Tibial artery (tissue), 4 donors: ENCODE data around the gene LGR5.

Source experiments
- DNase-seq, 2 donors: peaks; one replicate each; pipeline ENCODE4 v3.0.0-alpha.2; 2019
- H3K27ac ChIP-seq, 2 donors: fragments of 200-600 bp; sonication (generic) in 1 of 2; 1 replicate in 1 of 2; 2 replicates in 1 of 2; pipeline ENCODE4 v1.5.1; 2018 to 2019; ENCODE audit warnings: mild to moderate bottlenecking in 1 of 2
- H3K27me3 ChIP-seq, 2 donors: fragments of 200-600 bp; sonication (generic) in 1 of 2; one replicate each; pipeline versions ENCODE4 v1.5.1 to v1.6.0; 2016 to 2019
- H3K36me3 ChIP-seq, 3 donors: fragments of 200-600 bp; sonication (generic) in 2 of 3; one replicate each; pipeline ENCODE4 v1.5.1; 2016 to 2019; ENCODE audit warnings: mild to moderate bottlenecking in 2 of 3
- H3K4me1 ChIP-seq, 4 donors: fragments of 200-600 bp; sonication (generic) in 2 of 4; 1 replicate in 3 of 4; 2 replicates in 1 of 4; pipeline ENCODE4 v1.5.1; 2016 to 2019
- H3K4me3 ChIP-seq, 2 donors: fragments of 200-600 bp; sonication (generic) in 1 of 2; 1 replicate in 1 of 2; 2 replicates in 1 of 2; pipeline ENCODE4 v1.5.1; 2018 to 2019; ENCODE audit warnings: mild to moderate bottlenecking in 2 of 2
- H3K9me3 ChIP-seq, 3 donors: fragments of 200-600 bp; sonication (generic) in 1 of 3; one replicate each; pipeline ENCODE4 v1.5.1; 2016 to 2019
- CTCF ChIP-seq, 2 experiments: fragments of 200-600 bp in 1 of 2; fragments of 450-650 bp in 1 of 2; IDR thresholded peaks; one replicate each; pipeline ENCODE4 v1.5.1; 2017 to 2019; ENCODE audit warnings: antibody characterized with exemption in 2 of 2, mild to moderate bottlenecking in 1 of 2, moderate library complexity in 1 of 2
- intact Hi-C: fragments of 100-400 bp; cut with DNase I; formaldehyde crosslinking; loops from one replicate; pipeline ENCODE4 v1.15.0; 2023; ENCODE audit warnings: low total_unique reads

The LGR5 gene

DNA sequence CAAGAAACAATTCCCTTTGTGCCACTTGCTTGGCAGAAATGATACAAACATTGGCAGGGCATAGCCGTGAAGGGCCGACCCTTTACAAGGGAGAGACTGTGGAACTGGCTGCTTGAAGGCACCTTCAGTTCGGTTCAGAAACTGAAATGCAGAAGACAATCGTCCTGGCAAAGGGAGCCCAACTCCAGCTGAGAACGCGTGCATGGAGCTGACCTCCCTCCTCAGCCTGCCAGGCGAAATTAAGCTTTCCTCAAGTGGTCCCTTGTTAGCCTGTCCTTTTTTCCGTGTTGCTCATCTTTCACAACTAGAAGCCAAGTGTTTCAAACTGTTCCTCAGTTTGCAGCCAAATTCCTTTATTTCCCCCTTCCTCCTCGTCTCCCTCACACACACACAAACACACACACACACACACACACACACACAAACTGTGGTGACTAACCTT is 8.1 kb downstream of the LGR5 start:
- DNase-seq, result no peak
- Histone ChIP-seq H3K27me3 (no peaks in the 10 kb centered on the region), H3K27ac (peak overlapping the region in 1 of 2 donors; percentile 22), H3K9me3 (no peaks in the 10 kb centered on the region), H3K36me3 (no peaks in the 10 kb centered on the region), H3K4me3 (no peak overlapping the region), H3K4me1 (peaks cover 0 to 5% (median 0%) of the 10 kb centered on the region in 4 donors)
- TF ChIP-seq CTCF (IDR thresholded peaks at IDR 0.05), result no peak
- intact Hi-C loops, result no loop called here

GRCh38 chr12:71448150-71448581 is 8.6 kb downstream of the LGR5 start:
- Histone ChIP-seq H3K27ac (peak overlapping the region in 1 of 2 donors; percentile 22), H3K4me3 (no peak overlapping the region), H3K4me1 (peaks cover 0 to 5% (median 0%) of the 10 kb centered on the region in 4 donors), H3K36me3 (no peaks in the 10 kb centered on the region), H3K9me3 (no peaks in the 10 kb centered on the region), H3K27me3 (no peaks in the 10 kb centered on the region)
- DNase-seq, result no peak
- no peak for TF ChIP-seq CTCF (IDR thresholded peaks at IDR 0.05)
- intact Hi-C loops, result no loop called here

DNA sequence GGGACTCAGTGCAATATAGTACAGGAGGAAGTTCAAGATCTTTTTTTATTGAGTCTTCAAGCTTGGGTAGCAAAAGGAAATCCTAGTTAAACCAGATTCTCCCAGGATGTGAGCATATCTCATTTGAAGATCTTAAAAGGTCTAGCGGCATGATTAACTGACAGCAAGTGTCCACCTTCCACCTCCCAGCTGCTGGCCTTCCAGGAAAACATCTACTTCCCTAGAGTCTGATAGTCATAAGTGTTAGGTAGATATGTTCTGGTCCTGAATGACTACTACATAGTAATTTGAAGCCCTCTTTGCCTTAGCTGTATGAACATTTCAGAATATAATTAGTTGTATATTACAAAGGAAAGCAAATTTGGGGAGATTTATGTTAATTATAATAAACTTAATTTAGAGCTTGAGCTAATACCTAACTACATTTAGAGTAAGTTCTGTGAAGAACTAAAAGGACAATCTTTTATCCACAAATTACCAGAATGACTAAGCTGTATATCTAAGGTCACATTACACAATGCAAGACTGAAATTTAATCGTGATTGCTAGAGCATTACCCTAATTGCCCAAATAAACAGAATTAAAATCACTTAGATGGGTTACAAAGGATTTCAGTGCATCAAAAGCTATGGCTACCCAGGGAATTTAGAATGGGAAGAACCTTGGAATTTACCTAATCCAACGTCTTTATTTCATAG is 9.9 kb downstream of the LGR5 start:
- TF ChIP-seq CTCF (IDR thresholded peaks at IDR 0.05), result no peak
- Histone ChIP-seq H3K4me3 (no peak overlapping the region), H3K36me3 (no peaks in the 10 kb centered on the region), H3K9me3 (no peaks in the 10 kb centered on the region), H3K27ac (no peak overlapping the region), H3K27me3 (no peaks in the 10 kb centered on the region), H3K4me1 (peaks cover 0 to 5% (median 0%) of the 10 kb centered on the region in 4 donors)
- DNase-seq, result no peak
- intact Hi-C loops, result no loop called here

- DNase-seq, result no peak
- Histone ChIP-seq H3K4me1 (peaks cover 0 to 5% (median 0%) of the 10 kb centered on the region in 4 donors), H3K27me3 (no peaks in the 10 kb centered on the region), H3K9me3 (no peaks in the 10 kb centered on the region), H3K4me3 (no peak overlapping the region), H3K36me3 (no peaks in the 10 kb centered on the region), H3K27ac (no peak overlapping the region)
- intact Hi-C loops, result no loop called here
- TF ChIP-seq CTCF (IDR thresholded peaks at IDR 0.05), result no peak
Measured at GRCh38 chr12:71452006-71452405, 12.4 kb downstream of the LGR5 start.

- no peaks in the 10 kb centered on the region for H3K9me3 ChIP-seq
- H3K4me3 ChIP-seq, result no peak overlapping the region
- TF ChIP-seq CTCF (IDR thresholded peaks at IDR 0.05), result no peak
- H3K27ac ChIP-seq, result no peak overlapping the region
- no peaks in the 10 kb centered on the region for H3K36me3 ChIP-seq
- H3K27me3 ChIP-seq, result no peaks in the 10 kb centered on the region
- intact Hi-C loops, result no loop called here
- DNase-seq, result no peak
- H3K4me1 ChIP-seq, result no peaks in the 10 kb centered on the region
Measured at GRCh38 chr12:71455028-71455737, 15.6 kb downstream of the LGR5 start.
